Cortex of kidney (tissue), 1 donor: ENCODE data around the gene CENPO.
"Not testable (repeated sequence)": the region's sequence is repeated elsewhere in the genome, so short reads cannot be mapped to it uniquely, and the experiment has no call there.

Source experiments
- DNase-seq: peaks from one replicate; lab custom pipeline; 2025; lab: John Stamatoyannopoulos, UW

Gene CENPO

GRCh38 chr2:24788816-24789215 is 4.4 kb upstream of the CENPO start:
- DNase-seq = no peak

GRCh38 chr2:24791452-24791851 is 1.8 kb upstream of the CENPO start:
- no peak for DNase-seq

- no peak for DNase-seq
Measured at GRCh38 chr2:24792542-24792873, 717 bp upstream of the CENPO start.

- DNase-seq = no peak
Measured at GRCh38 chr2:24793761-24794435, 673 bp downstream of the CENPO start.

- DNase-seq = no peak
Measured at GRCh38 chr2:24797644-24798043, 4.4 kb downstream of the CENPO start.

GRCh38 chr2:24800487-24800886 is 7.3 kb downstream of the CENPO start:
- not testable (repeated sequence) for DNase-seq

GRCh38 chr2:24805811-24806660 is 12.8 kb downstream of the CENPO start:
- DNase-seq = not testable (repeated sequence)

GRCh38 chr2:24806661-24807036 is 13.4 kb downstream of the CENPO start:
- DNase-seq = no peak

- no peak for DNase-seq
Measured at GRCh38 chr2:24809316-24810007, 16.2 kb downstream of the CENPO start.

- DNase-seq = no peak
Measured at GRCh38 chr2:24813691-24814137, 20.5 kb downstream of the CENPO start.

GRCh38 chr2:24814516-24814915 is 21.3 kb downstream of the CENPO start:
- no peak for DNase-seq

GRCh38 chr2:24815171-24815570 is 21.9 kb downstream of the CENPO start:
- DNase-seq = no peak

- no peak for DNase-seq
Measured at GRCh38 chr2:24816404-24816803, 23.2 kb downstream of the CENPO start.

GRCh38 chr2:24816884-24817283 is 23.7 kb downstream of the CENPO start:
- DNase-seq = no peak

- no peak for DNase-seq
Measured at GRCh38 chr2:24818721-24819167, 25.5 kb downstream of the CENPO start.

GRCh38 chr2:24819442-24820174 is 26.4 kb downstream of the CENPO start:
- no peak for DNase-seq

GRCh38 chr2:24820175-24820513 is 26.9 kb downstream of the CENPO start:
- DNase-seq = no peak

GRCh38 chr2:24820598-24821432 is 27.6 kb downstream of the CENPO start:
- DNase-seq = no peak

- no peak for DNase-seq
Measured at GRCh38 chr2:24821433-24821891, 28.2 kb downstream of the CENPO start.

GRCh38 chr2:24822049-24822706 is 29.0 kb downstream of the CENPO start:
- no peak for DNase-seq
